Measurements from ENCODE around the gene EXOC8.
A peak's percentile ranks its signal among the peaks of the same experiment; 100 is the strongest.

EXOC8 gene

DNA sequence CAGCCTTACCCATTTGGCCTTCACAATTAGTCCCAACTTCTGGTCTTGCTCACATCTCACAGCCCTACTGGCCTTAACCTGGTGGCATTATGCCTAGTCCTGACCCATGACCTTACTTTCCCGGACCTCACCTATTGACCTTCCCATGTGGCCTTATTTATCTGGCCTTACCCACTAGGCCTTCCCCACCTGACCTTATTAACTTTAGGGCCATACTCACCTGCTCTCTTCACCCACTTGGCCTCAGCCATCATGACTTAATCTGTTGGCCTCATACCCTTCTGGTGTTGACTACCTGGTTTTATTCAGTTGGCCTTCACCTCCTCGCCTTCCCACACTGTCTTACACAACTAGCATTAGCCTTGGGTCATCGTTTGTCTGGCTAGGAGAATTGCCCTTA is 35.7 kb downstream of the EXOC8 start:
- H3K4me1 ChIP-seq (ENCODE audit: control extremely low read depth in 1 of 4, control insufficient read depth in 4 of 4, insufficient read depth in 4 of 4, low read length in 3 of 4): no peaks in the 10 kb centered on the region
- no peak overlapping the region for H3K27ac ChIP-seq (ENCODE audit: insufficient read depth in 1 of 2, low read depth in 1 of 2, low read length in 2 of 2, poor library complexity in 1 of 2, severe bottlenecking in 2 of 2)
- H3K27me3 ChIP-seq (replicated peaks in 2 of 5; ENCODE audit: control insufficient read depth in 4 of 5, insufficient read depth in 5 of 5, low read length in 4 of 5): no peaks in the 10 kb centered on the region
- 96% methylated on average over 3 of the region's 3 CpGs for WGBS (ENCODE audit: insufficient coverage)
- no peaks in the 10 kb centered on the region for H3K36me3 ChIP-seq (ENCODE audit: control insufficient read depth in 4 of 4, insufficient read depth in 4 of 4, low read length in 3 of 4)
- ChIA-PET POLR2A (no interaction called here), CTCF (no interaction called here)
- H3K4me3 ChIP-seq (ENCODE audit: control insufficient read depth in 1 of 7, extremely low read depth in 1 of 7, insufficient read depth in 4 of 7, low read depth in 2 of 7, low read length in 6 of 7): no peak overlapping the region
- no peak for DNase-seq
- H3K9me3 ChIP-seq (ENCODE audit: control extremely low read depth in 1 of 5, control insufficient read depth in 4 of 5, insufficient read depth in 2 of 5, low read depth in 1 of 5, low read length in 4 of 5): no peaks in the 10 kb centered on the region

GRCh38 chr1:231295938-231296337 is 41.7 kb downstream of the EXOC8 start:
- 100% methylated on average over 4 of the region's 4 CpGs for WGBS (ENCODE audit: insufficient coverage)
- H3K27me3 ChIP-seq (replicated peaks in 2 of 5; ENCODE audit: control insufficient read depth in 4 of 5, insufficient read depth in 5 of 5, low read length in 4 of 5): no peaks in the 10 kb centered on the region
- no peak overlapping the region for H3K4me3 ChIP-seq (ENCODE audit: control insufficient read depth in 1 of 7, extremely low read depth in 1 of 7, insufficient read depth in 4 of 7, low read depth in 2 of 7, low read length in 6 of 7)
- POLR2A ChIA-PET: no interaction called here
- H3K4me1 ChIP-seq (ENCODE audit: control extremely low read depth in 1 of 4, control insufficient read depth in 4 of 4, insufficient read depth in 4 of 4, low read length in 3 of 4): no peaks in the 10 kb centered on the region
- CTCF ChIA-PET: no interaction called here
- H3K9me3 ChIP-seq (ENCODE audit: control extremely low read depth in 1 of 5, control insufficient read depth in 4 of 5, insufficient read depth in 2 of 5, low read depth in 1 of 5, low read length in 4 of 5): no peaks in the 10 kb centered on the region
- no peak overlapping the region for H3K27ac ChIP-seq (ENCODE audit: insufficient read depth in 1 of 2, low read depth in 1 of 2, low read length in 2 of 2, poor library complexity in 1 of 2, severe bottlenecking in 2 of 2)
- no peaks in the 10 kb centered on the region for H3K36me3 ChIP-seq (ENCODE audit: control insufficient read depth in 4 of 4, insufficient read depth in 4 of 4, low read length in 3 of 4)
- DNase-seq: no peak

GRCh38 chr1:231286603-231287002 is 51.0 kb downstream of the EXOC8 start:
- H3K4me3 ChIP-seq (ENCODE audit: control insufficient read depth in 1 of 7, extremely low read depth in 1 of 7, insufficient read depth in 4 of 7, low read depth in 2 of 7, low read length in 6 of 7): no peak overlapping the region
- H3K36me3 ChIP-seq (ENCODE audit: control insufficient read depth in 4 of 4, insufficient read depth in 4 of 4, low read length in 3 of 4): no peaks in the 10 kb centered on the region
- peak in 1 of 3 donors; percentile 1 for DNase-seq
- CTCF ChIA-PET: interaction anchor here (1.2 kb wide), 1 partner anchor 12 kb away, joined by 4 read pairs; no protein-coding TSS in a partner anchor
- H3K4me1 ChIP-seq (ENCODE audit: control extremely low read depth in 1 of 4, control insufficient read depth in 4 of 4, insufficient read depth in 4 of 4, low read length in 3 of 4): no peaks in the 10 kb centered on the region
- H3K27me3 ChIP-seq (replicated peaks in 2 of 5; ENCODE audit: control insufficient read depth in 4 of 5, insufficient read depth in 5 of 5, low read length in 4 of 5): no peaks in the 10 kb centered on the region
- POLR2A ChIA-PET: no interaction called here
- no peaks in the 10 kb centered on the region for H3K9me3 ChIP-seq (ENCODE audit: control extremely low read depth in 1 of 5, control insufficient read depth in 4 of 5, insufficient read depth in 2 of 5, low read depth in 1 of 5, low read length in 4 of 5)
- no peak overlapping the region for H3K27ac ChIP-seq (ENCODE audit: insufficient read depth in 1 of 2, low read depth in 1 of 2, low read length in 2 of 2, poor library complexity in 1 of 2, severe bottlenecking in 2 of 2)
- WGBS (ENCODE audit: insufficient coverage): 95% methylated on average over 5 of the region's 6 CpGs

GRCh38 chr1:231284441-231284840 is 53.2 kb downstream of the EXOC8 start:
- Histone ChIP-seq H3K27ac (ENCODE audit: insufficient read depth in 1 of 2, low read depth in 1 of 2, low read length in 2 of 2, poor library complexity in 1 of 2, severe bottlenecking in 2 of 2) (no peak overlapping the region), H3K4me3 (ENCODE audit: control insufficient read depth in 1 of 7, extremely low read depth in 1 of 7, insufficient read depth in 4 of 7, low read depth in 2 of 7, low read length in 6 of 7) (no peak overlapping the region), H3K27me3 (replicated peaks in 2 of 5; ENCODE audit: control insufficient read depth in 4 of 5, insufficient read depth in 5 of 5, low read length in 4 of 5) (no peaks in the 10 kb centered on the region), H3K9me3 (ENCODE audit: control extremely low read depth in 1 of 5, control insufficient read depth in 4 of 5, insufficient read depth in 2 of 5, low read depth in 1 of 5, low read length in 4 of 5) (no peaks in the 10 kb centered on the region), H3K4me1 (ENCODE audit: control extremely low read depth in 1 of 4, control insufficient read depth in 4 of 4, insufficient read depth in 4 of 4, low read length in 3 of 4) (no peaks in the 10 kb centered on the region), H3K36me3 (ENCODE audit: control insufficient read depth in 4 of 4, insufficient read depth in 4 of 4, low read length in 3 of 4) (no peaks in the 10 kb centered on the region)
- DNase-seq: no peak
- WGBS (ENCODE audit: insufficient coverage): 100% methylated on average over 1 of the region's 6 CpGs
- ChIA-PET POLR2A (no interaction called here), CTCF (interaction anchor here (0.8 kb wide), 1 partner anchor 24 kb away, joined by 3 read pairs; no protein-coding TSS in a partner anchor)

Measured in common myeloid progenitor, CD34-positive (primary cell).